ENCODE data around the gene CDH8.

DNA sequence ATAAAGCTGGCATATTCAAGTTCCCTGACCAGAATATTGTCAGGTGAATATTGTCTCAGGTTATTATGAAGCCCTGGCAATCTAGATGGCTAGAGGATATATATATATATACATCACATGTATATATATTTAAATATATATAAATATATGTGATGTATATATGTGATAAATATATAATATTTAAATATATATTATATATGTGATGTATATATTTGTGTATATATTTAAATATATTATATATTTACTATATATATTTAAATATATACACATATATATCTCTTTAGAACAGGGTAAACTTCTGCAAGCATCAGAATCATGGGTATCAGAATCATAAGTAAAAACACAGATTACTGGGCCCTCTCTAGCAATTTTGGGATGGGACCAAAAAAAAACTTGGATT, 112.6 kb downstream of the CDH8 start:
- TF ChIP-seq, protein P1, sequence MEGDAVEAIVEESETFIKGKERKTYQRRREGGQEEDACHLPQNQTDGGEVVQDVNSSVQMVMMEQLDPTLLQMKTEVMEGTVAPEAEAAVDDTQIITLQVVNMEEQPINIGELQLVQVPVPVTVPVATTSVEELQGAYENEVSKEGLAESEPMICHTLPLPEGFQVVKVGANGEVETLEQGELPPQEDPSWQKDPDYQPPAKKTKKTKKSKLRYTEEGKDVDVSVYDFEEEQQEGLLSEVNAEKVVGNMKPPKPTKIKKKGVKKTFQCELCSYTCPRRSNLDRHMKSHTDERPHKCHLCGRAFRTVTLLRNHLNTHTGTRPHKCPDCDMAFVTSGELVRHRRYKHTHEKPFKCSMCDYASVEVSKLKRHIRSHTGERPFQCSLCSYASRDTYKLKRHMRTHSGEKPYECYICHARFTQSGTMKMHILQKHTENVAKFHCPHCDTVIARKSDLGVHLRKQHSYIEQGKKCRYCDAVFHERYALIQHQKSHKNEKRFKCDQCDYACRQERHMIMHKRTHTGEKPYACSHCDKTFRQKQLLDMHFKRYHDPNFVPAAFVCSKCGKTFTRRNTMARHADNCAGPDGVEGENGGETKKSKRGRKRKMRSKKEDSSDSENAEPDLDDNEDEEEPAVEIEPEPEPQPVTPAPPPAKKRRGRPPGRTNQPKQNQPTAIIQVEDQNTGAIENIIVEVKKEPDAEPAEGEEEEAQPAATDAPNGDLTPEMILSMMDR (conservative IDR thresholded peaks at IDR 0.05; ENCODE audit: low read length): no peak
- no peak for TF ChIP-seq EZH2phosphoT487 (IDR thresholded peaks at IDR 0.05; ENCODE audit: borderline replicate concordance, low read depth, low read length)
